HepG2 (cell line): ENCODE data around the gene ZNF185. TPM values are rescaled to one million over a fixed set of nuclear protein-coding genes. Genes with fewer than 3 reads are reported as not detected.

Source experiments
- ATAC-seq: fragments of 200-7000 bp; cut with Tn5 transposase; 3 replicates; pipeline ENCODE4 v1.9.1; 2020; ENCODE audit warnings: mild to moderate bottlenecking, moderate library complexity
- BruUV-seq: library from RNA; stranded (reverse); fragments of 400-500 nt; replicated peaks from 2 replicates; lab custom pipeline; 2021; lab: Mats Ljungman, UMichigan
- CTCF ChIA-PET: fragments of 300-600 bp; formaldehyde crosslinking; extraction: SDS; loops from one replicate; lab custom pipeline; 2021; ENCODE audit warnings: low total read pairs, inconsistent platforms, low intra/inter-chr PET ratio; lab: Yijun Ruan, JAX
- POLR2A ChIA-PET: fragments of 350-600 bp; sonication (Branson Sonifier 250); formaldehyde crosslinking; loops from one replicate; lab custom pipeline; 2020; ENCODE audit warnings: antibody characterized with exemption, inconsistent platforms; lab: Yijun Ruan, JAX
- DNase-seq: peaks from one replicate; pipeline ENCODE4 v3.0.0-alpha.2; 2015; ENCODE audit warnings: low spot score
- FAIRE-seq: peaks from 3 replicates; lab custom pipeline; 2011; peaks lifted over from hg19 to GRCh38; lab: Jason Lieb, UNC
- H2AFZ ChIP-seq: one replicate; pipeline ENCODE4 v1.6.1; 2011; ENCODE audit warnings: low read length, inconsistent platforms
- H3K27ac ChIP-seq: fragments of 300-600 bp; 3 replicates; pipeline ENCODE4 v1.8.0; 2011; ENCODE audit warnings: mixed run types, mild to moderate bottlenecking, mixed read lengths, low read length, inconsistent platforms; ENCODE audit not compliant: insufficient read depth; ENCODE audit errors: extremely low read length
- H3K27me3 ChIP-seq, 2 experiments: fragments of 200-600 bp in 1 of 2; 2 replicates in 1 of 2; 3 replicates in 1 of 2; pipeline versions ENCODE4 v1.6.0 to v1.8.0; 2011; ENCODE audit warnings: low read length in 2 of 2, mild to moderate bottlenecking in 2 of 2, moderate library complexity in 2 of 2, inconsistent platforms in 1 of 2; ENCODE audit not compliant: insufficient read depth in 2 of 2, control insufficient read depth in 1 of 2
- H3K36me3 ChIP-seq, 2 experiments: fragments of 200-600 bp in 1 of 2; replicated peaks in 1 of 2; 2 replicates in 1 of 2; 3 replicates in 1 of 2; pipeline versions ENCODE4 v1.5.1 to v1.8.0; 2011; ENCODE audit warnings: low read length in 2 of 2, inconsistent platforms in 1 of 2; ENCODE audit not compliant: insufficient read depth in 2 of 2, control insufficient read depth in 1 of 2
- H3K4me1 ChIP-seq: 2 replicates; pipeline ENCODE4 v1.5.1; 2012; ENCODE audit warnings: low read length, inconsistent platforms; ENCODE audit not compliant: insufficient read depth
- H3K4me2 ChIP-seq: 2 replicates; pipeline ENCODE4 v1.6.0; 2011; ENCODE audit warnings: low read depth, low read length, inconsistent platforms
- H3K4me3 ChIP-seq, 3 experiments: fragments of 200-600 bp in 1 of 3; sonication (generic), shearing (Covaris generic) in 1 of 3; replicated peaks in 1 of 3; 2 replicates each; pipeline ENCODE4 v1.5.1; 2011 to 2016; ENCODE audit warnings: low read length in 3 of 3, inconsistent platforms in 2 of 3, low read depth in 2 of 3, mild to moderate bottlenecking in 2 of 3, control low read depth in 1 of 3, mixed read lengths in 1 of 3; ENCODE audit not compliant: insufficient read depth in 1 of 3
- H3K79me2 ChIP-seq: one replicate; pipeline ENCODE4 v1.6.1; 2011; ENCODE audit warnings: low read length, inconsistent platforms; ENCODE audit not compliant: insufficient read depth
- H3K9ac ChIP-seq: 2 replicates; pipeline ENCODE4 v1.6.0; 2011; ENCODE audit warnings: mild to moderate bottlenecking, low read depth, low read length, inconsistent platforms; ENCODE audit not compliant: insufficient read depth
- H3K9me3 ChIP-seq: 2 replicates; pipeline ENCODE4 v1.5.1; 2012; ENCODE audit warnings: mild to moderate bottlenecking, low read length
- H4K20me1 ChIP-seq: 2 replicates; pipeline ENCODE4 v1.6.0; 2011; ENCODE audit warnings: inconsistent platforms, mild to moderate bottlenecking, low read length, moderate library complexity; ENCODE audit not compliant: insufficient read depth
- ZMYM3 ChIP-seq: sonication (generic); formaldehyde crosslinking; IDR thresholded peaks from 2 replicates; pipeline ENCODE4 v1.5.1; 2020; ENCODE audit warnings: mild to moderate bottlenecking, missing genetic modification reagents
- WGBS: methylation state at CpG from one replicate; pipeline ENCODE4 v1.1.6; 2017; ENCODE audit warnings: low lambda C conversion rate; 5-methylcytosine and 5-hydroxymethylcytosine counted together
- in situ Hi-C: cut with HindIII; loops from 2 replicates; pipeline ENCODE4 v1.10.0; 2017; ENCODE audit warnings: low pct_unique_long_range_greater_than_20kb; ENCODE audit not compliant: extremely low pct_ligation_motif_present
- intact Hi-C: fragments of 100-400 bp; cut with micrococcal nuclease; formaldehyde crosslinking; loops from one replicate; pipeline ENCODE4 v1.10.0; 2022; ENCODE audit not compliant: unreplicated experiment
- polyA plus RNA-seq, 8 experiments: library from polyadenylated mRNA; depleted of rRNA in 3 of 8; stranded (reverse) in 7 of 8; unstranded in 1 of 8; fragments of >200 nt; fragmentation: Illumina TruSeq in 4 of 8; extraction: Trizol in 4 of 8; gene quantifications; 2 replicates each; pipeline versions ENCODE4 v1.2.1 to v1.2.3, GENCODE V29; 2011 to 2016; ENCODE audit warnings: low read depth in 4 of 8, missing spikeins in 1 of 8, mixed read lengths in 1 of 8; ENCODE audit not compliant: insufficient read depth in 1 of 8
- total RNA-seq, 5 experiments: library from RNA; depleted of rRNA; stranded (reverse); fragments of >200 nt; fragmentation: Illumina TruSeq; extraction: Trizol; gene quantifications; 2 replicates each; pipeline ENCODE4 v1.2.3, GENCODE V29; 2016; ENCODE audit warnings: low read depth in 1 of 5
- TF ChIP-seq, protein P1 (sequence below): sonication (generic); formaldehyde crosslinking; IDR thresholded peaks from 2 replicates; pipeline ENCODE4 v1.5.1; 2020; ENCODE audit warnings: mild to moderate bottlenecking, missing genetic modification reagents, moderate library complexity

ZNF185 gene
- total and polyA plus RNA-seq, 2 of the 13 experiments (the other 11 are each of a cell fraction or from before 2014, with no cell fraction given) = 1.6 to 3.4 TPM

DNA sequence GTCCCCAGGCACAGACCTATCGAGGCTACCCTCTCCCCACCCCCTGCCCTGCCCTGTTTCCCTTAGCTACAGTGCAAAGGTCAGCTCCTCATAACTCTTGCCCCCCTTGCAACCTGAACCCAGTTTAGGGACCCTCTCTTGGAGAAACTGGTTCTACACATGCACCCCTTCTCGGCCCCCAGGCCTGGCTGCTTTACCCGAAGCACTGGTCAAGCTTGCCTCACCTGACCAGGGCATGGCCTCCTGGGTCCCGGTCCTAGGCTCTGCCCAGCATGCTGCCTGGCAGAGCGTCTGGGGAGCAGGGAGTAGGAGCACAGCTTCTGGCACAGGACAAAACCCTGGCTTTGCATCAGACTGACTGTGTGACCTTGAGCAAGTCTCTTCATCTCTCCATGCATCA lies 28.0 kb downstream of the ZNF185 start:
- peak; percentile 28; the same call in 2 of the 3 replicates for ATAC-seq
- ChIA-PET POLR2A (no interaction called here), CTCF (interaction anchor here (1.3 kb wide), 1 partner anchor 21 kb away, joined by 5 read pairs; no protein-coding TSS in a partner anchor)

More for the DNA sequence above, 28.0 kb downstream of the ZNF185 start:
- Histone ChIP-seq H3K4me3 (no peak overlapping the region; a peak in 1 of 6 replicates), H2AFZ (no peak overlapping the region), H3K4me2 (peak overlapping the region; percentile 67), H4K20me1 (no peaks in the 10 kb centered on the region), H3K27ac (no peak overlapping the region), H3K36me3 (no peaks in the 10 kb centered on the region), H3K9ac (no peak overlapping the region), H3K4me1 (peaks cover 38% of the 10 kb centered on the region), H3K79me2 (no peaks in the 10 kb centered on the region), H3K27me3 (no peaks in the 10 kb centered on the region), H3K9me3 (no peaks in the 10 kb centered on the region)
- TF ChIP-seq ZMYM3 (CRISPR knock-in tag) = no peak
- TF ChIP-seq, protein P1, sequence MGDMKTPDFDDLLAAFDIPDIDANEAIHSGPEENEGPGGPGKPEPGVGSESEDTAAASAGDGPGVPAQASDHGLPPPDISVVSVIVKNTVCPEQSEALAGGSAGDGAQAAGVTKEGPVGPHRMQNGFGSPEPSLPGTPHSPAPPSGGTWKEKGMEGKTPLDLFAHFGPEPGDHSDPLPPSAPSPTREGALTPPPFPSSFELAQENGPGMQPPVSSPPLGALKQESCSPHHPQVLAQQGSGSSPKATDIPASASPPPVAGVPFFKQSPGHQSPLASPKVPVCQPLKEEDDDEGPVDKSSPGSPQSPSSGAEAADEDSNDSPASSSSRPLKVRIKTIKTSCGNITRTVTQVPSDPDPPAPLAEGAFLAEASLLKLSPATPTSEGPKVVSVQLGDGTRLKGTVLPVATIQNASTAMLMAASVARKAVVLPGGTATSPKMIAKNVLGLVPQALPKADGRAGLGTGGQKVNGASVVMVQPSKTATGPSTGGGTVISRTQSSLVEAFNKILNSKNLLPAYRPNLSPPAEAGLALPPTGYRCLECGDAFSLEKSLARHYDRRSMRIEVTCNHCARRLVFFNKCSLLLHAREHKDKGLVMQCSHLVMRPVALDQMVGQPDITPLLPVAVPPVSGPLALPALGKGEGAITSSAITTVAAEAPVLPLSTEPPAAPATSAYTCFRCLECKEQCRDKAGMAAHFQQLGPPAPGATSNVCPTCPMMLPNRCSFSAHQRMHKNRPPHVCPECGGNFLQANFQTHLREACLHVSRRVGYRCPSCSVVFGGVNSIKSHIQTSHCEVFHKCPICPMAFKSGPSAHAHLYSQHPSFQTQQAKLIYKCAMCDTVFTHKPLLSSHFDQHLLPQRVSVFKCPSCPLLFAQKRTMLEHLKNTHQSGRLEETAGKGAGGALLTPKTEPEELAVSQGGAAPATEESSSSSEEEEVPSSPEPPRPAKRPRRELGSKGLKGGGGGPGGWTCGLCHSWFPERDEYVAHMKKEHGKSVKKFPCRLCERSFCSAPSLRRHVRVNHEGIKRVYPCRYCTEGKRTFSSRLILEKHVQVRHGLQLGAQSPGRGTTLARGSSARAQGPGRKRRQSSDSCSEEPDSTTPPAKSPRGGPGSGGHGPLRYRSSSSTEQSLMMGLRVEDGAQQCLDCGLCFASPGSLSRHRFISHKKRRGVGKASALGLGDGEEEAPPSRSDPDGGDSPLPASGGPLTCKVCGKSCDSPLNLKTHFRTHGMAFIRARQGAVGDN (CRISPR knock-in tag) = peak; percentile 20; the same call in 1 of the 2 replicates
- in situ Hi-C loops = no loop called here
- BruUV-seq = no TSS peak
- no peak for FAIRE-seq
- DNase-seq = no peak
- no CpG with 5 or more reads among the region's 5 CpGs for WGBS
- intact Hi-C loops = no loop called here
